SH-SY5Y (cell line): Measurements from ENCODE around the gene ACOXL.

Experiments used
- GATA2 ChIP-seq: IDR thresholded peaks from 2 replicates; pipeline ENCODE4 v1.6.1; 2011; ENCODE audit warnings: mild to moderate bottlenecking, low read depth, low read length
- GATA3 ChIP-seq: IDR thresholded peaks from 2 replicates; pipeline ENCODE4 v1.6.1; 2011; ENCODE audit warnings: low read depth, mild to moderate bottlenecking, low read length, moderate library complexity

GRCh38 chr2:110752871-110753270, 20.5 kb downstream of the ACOXL start:
- no peak for TF ChIP-seq GATA3
- no peak for TF ChIP-seq GATA2
